ENCODE measurements around the gene TMEM54.
"Not testable (repeated sequence)": the region's sequence is repeated elsewhere in the genome, so short reads cannot be mapped to it uniquely, and the experiment has no call there.

TMEM54 gene

GRCh38 chr1:32918179-32918578 is 17.0 kb upstream of the TMEM54 start:
- DNase-seq (ENCODE audit: low read depth), result no peak

DNA sequence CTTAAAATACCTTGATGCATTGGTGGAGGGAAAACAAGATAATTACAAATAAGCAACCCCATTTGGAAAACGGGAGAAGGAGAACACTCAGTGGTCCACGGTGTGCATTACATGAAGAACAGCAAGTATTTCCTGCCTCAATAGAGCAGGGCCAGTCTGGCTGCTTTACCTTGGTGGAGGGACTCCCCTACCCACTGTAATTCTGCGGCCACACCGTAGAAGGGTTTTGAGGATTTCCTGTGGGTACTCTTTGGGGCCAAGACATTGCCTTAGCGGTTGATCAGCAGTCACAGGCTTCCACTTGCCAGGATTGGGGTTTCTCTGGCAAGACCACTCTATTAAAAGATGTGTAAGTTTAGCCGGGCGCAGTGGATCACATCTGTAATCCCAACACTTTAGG is 16.3 kb upstream of the TMEM54 start:
- no peak for DNase-seq (ENCODE audit: low read depth)

- DNase-seq (ENCODE audit: low read depth), result no peak
These were observed 14.8 kb upstream of the TMEM54 start for GRCh38 chr1:32915766-32916706.

- DNase-seq (ENCODE audit: low read depth), result no peak
These were observed 9.1 kb upstream of the TMEM54 start for GRCh38 chr1:32910319-32910718.

- DNase-seq (ENCODE audit: low read depth), result no peak
These were observed 6.2 kb upstream of the TMEM54 start for GRCh38 chr1:32907435-32907834.

DNA sequence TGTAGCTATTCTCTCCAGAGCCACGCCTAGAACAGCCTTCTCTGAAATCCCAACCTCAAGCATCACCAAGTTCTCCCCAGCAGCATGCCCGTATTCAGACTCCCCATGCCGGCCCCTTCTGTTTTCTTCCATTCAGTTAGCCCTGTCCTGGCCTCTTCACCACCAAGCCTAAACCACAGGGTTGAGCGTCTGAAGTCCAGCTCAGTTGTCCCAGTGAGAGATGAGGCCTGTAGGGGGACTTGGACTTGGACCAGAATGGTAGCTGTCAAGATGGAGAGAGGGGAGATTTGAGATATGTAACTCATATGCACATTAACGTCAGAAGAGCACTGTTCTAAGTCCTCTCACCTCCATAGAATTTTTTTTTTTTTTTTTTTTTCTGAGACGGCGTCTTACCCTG is 5.5 kb upstream of the TMEM54 start:
- DNase-seq (ENCODE audit: low read depth), result no peak

GRCh38 chr1:32905588-32905987 is 4.4 kb upstream of the TMEM54 start:
- DNase-seq (ENCODE audit: low read depth), result not testable (repeated sequence)

DNA sequence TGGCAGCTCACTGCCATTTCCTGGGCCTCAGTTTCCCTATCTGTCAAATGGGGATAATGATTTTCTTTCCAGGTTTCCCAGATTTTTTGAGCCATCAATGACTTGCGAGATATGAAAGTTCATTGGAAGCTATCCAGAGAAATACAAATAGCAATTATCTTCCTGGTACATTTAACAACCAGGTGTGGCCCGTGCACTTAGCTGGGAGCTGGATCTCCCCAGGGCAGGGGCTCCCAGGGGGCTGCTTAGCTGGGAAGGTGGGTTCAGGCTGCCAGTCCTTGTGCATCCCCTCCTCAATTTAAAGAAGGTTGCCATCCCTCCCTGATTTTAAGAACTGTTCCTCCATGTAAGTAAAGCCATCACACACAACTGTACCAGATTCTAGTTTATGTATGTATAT is 3.6 kb upstream of the TMEM54 start:
- DNase-seq (ENCODE audit: low read depth), result no peak

DNA sequence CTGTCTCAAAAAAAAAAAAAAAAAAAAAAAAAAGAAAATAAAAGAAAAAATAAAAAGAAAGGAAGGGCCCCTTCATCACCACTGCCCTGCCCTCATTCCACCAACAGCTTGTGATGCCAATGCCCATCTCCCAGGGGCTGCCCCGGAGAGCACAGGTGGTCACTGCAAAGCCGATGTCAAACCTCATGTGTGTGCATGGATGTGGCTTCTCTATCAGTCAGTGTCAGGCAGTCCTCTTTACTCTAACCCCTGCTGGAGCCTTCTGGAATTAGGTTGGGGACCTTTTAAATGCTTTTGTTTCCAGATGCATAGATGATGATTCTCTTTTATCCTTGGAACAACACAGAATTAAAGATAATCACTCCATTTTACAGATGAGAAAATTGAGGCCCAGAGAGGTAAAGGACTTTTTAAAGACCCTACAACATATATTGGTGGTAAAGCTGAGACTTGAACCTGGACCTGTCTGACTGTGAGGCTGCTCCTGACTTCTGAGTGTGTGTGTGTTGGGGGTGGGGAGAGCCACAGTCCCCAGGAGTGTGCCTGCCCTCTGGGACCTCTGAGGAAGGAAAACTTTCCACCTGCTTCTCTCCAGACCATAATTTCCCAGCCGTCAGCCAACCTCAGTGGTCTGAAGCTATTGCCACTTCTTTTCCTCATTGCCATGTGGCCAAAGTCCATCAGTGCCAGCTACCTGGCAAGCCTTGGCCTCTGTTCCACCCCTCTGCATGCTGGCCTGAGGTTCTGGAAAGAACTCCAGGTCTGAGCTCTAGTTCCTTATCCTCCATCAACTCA is 3.0 kb upstream of the TMEM54 start:
- no peak for DNase-seq (ENCODE audit: low read depth)

GRCh38 chr1:32902535-32902920 is 1.3 kb upstream of the TMEM54 start:
- DNase-seq (ENCODE audit: low read depth), result no peak

GRCh38 chr1:32901823-32902534 is 790 bp upstream of the TMEM54 start:
- no peak for DNase-seq (ENCODE audit: low read depth)

DNA sequence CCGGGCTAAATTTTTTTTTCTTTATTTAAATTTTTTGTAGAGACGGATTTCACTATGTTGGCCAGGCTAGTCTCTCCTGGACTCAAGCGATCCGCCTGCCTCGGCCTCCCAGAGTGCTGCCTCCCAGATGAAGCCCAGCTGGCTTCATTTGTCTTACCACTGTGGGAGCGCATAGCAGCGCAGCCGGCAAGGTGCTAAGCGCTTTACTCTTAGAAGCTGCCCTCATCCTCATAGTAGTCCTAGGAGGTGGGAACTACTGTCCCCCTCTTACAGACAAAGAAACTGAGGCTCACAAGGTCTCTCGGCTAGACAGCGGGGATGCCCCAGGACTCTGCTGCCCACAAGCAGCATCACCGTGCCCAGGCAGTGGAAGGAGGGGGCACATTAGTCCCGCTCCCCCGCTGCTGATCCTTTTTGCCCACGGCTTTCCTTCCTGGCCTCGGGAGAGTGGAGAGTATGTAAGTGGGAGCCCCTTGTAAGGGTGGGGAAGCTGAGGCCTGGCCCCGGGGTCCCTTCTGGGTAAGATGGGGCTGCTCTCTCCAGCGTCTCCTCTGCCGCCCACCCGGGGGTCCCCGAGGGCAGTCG is 726 bp downstream of the TMEM54 start:
- DNase-seq (ENCODE audit: low read depth), result no peak

DNA sequence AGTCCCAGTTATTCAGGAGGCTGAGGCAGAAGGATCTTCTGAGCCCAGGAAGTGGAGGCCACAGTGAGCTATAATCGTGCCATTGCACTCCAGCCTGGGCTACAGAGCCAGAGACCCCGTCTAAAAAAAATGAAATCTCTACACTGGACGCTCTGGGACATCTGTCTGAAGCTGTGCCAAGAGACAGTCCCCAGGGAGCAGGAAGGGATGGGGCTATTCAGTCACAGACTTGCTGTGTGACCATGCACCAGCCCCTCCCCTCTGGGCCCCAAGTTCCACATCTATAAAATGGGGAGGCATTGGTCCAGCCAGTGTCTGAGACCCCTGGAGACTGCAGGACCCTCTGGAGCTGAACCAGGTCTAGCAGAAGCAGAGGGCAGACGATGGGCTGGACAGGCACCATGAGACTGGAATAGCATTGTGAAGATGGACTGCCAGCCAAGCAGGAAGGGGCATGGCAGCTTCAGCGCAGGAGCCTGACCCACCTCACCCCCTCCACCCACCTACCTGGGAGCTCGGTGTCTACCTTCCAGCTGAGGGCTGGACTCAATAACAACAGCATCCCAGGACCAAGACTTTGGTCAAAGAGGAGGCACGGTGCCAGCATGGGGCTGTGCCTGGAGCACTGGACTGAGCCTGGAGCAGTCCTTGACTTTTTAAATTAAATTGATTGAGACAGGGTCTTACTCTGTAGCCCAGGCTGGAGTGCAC is 1.4 kb downstream of the TMEM54 start:
- no peak for DNase-seq (ENCODE audit: low read depth)

- DNase-seq (ENCODE audit: low read depth), result no peak
These were observed 2.2 kb downstream of the TMEM54 start for GRCh38 chr1:32898958-32899357.

DNA sequence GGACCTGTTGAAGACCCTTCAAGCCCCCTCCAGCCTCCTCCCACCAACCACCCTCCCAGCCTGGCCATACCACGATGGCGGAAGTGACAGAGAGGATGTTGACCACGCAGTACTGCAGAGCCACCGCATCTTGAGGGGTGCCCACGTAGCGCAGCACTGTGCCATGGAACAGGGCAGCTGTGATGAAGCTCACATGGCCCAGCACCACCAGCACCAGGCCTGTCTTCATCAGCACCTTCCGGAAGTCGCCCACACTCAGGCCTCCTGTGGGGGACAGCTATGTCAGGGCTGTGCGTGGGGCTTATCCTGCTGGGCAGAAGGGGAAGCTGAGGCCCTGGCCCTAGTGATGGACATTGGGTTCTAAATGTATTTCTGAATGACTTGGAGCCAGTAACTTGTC is 3.1 kb downstream of the TMEM54 start:
- no peak for DNase-seq (ENCODE audit: low read depth)

DNA sequence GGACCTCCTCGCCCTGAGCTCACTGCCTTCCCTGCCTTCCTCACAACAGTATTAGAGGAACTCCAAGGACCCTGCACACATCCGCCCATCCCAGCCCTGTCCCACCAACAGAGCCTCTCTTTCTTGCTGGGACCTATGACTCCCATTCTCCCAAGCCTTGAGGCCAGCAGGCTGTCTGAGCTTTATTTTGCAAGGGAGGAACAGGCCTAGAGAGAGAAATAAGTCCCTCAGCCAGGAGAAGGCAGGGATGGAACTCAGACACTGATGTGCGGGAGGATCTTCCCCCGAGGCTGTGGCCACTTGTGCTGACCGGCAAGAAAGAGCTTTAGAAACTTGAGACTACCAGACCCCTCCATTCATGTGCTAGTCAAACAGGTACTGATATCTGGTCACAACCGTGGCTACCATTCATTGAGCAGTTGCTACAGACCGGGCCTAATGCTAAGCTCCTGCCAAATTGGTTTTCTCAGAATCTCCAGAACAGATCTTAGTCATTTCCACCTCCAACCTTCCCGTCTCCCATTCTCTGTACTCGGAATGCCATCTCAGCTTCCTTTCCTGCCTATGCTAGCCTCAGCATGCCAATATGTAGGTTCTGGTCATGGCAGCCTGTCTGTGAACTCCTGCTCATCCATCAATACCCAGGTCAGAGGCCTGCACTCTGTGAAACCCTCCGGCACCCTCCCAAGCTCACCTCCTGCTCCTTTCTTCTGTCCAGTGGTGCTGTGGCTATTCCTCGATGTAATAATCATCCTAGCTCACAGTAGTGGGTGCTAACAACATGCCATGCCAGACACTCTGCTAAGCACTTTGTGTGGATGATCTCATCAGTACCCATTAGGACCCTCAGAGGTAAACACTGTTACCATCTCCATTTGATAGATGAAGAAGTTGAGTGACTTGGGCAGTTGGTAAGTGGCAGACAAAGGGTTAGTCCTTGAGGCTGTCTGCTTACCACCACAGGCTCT is 3.8 kb downstream of the TMEM54 start:
- no peak for DNase-seq (ENCODE audit: low read depth)

DNA sequence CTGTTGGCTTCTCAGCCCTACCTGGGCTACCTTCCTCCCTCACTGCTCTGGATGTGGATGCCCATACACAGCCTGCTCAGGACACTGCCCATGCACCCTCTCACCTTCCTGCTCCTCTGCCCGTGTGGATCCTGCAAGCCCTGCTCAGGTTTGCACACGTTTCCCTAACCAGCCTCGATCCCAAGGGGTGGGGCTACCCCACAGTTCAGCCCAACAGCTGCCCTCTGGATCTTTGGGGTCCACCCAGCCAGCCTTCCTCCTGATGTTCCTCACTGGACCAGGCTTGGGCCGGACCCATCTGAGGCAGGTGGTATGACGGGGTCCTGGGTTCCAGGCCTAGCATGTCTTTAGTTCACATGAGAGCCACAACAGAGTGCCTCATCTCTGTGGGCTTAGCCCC is 4.7 kb downstream of the TMEM54 start:
- DNase-seq (ENCODE audit: low read depth), result no peak

GRCh38 chr1:32895325-32896215 is 5.6 kb downstream of the TMEM54 start:
- DNase-seq (ENCODE audit: low read depth), result no peak

DNA sequence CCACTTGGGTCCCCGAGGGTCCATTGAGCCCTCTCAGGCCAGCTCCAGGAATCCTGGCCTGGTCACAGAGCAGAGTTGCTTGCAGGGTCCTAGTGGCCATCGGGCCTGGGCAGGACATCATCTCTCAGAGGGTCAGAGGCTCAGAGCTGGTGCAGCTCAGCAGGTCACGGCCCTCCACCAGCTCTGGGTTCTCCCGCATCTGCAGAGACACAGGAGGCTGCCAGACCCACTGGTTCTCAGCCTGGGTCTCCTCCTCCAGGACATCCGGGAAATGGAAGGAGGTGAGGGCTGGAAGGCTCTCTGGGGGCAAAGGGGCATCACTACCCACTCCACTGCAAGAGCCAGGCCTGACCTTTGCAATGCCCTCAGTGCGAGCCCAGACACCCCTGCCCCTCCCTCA is 6.5 kb downstream of the TMEM54 start:
- no peak for DNase-seq (ENCODE audit: low read depth)
